GM12878 (cell line): ENCODE data around the gene LRIT2. TPM values are rescaled to one million over a fixed set of nuclear protein-coding genes. Genes with fewer than 3 reads are reported as not detected.
A peak's percentile ranks its signal among the peaks of the same experiment; 100 is the strongest.

Experiments used
- ATAC-seq: fragments of 200-7000 bp; cut with Tn5 transposase; 3 replicates; pipeline ENCODE4 v1.9.1; 2020; ENCODE audit warnings: mild to moderate bottlenecking, moderate library complexity
- BruUV-seq: library from RNA; stranded (reverse); fragments of 400-500 nt; replicated peaks from 2 replicates; lab custom pipeline; 2021; lab: Mats Ljungman, UMichigan
- CTCF ChIA-PET: fragments of 300-600 bp; sonication (Branson Sonifier 250); formaldehyde crosslinking; extraction: SDS; loops from one replicate; lab custom pipeline; 2021; ENCODE audit warnings: inconsistent platforms; lab: Yijun Ruan, JAX
- POLR2A ChIA-PET: fragments of 350-600 bp; formaldehyde crosslinking; extraction: SDS; loops from one replicate; lab custom pipeline; 2021; ENCODE audit warnings: inconsistent platforms; lab: Charles Lee
- RAD21 ChIA-PET: fragments of 300-600 bp; sonication (Branson Sonifier 250); formaldehyde crosslinking; loops from one replicate; lab custom pipeline; 2023; ENCODE audit warnings: antibody characterized with exemption; ENCODE audit not compliant: unreplicated experiment; lab: Charles Lee
- SMC1A ChIA-PET: fragments of 300-600 bp; sonication (Branson Sonifier 250); formaldehyde crosslinking; loops from one replicate; lab custom pipeline; 2023; ENCODE audit not compliant: unreplicated experiment, uncharacterized antibody; lab: Charles Lee
- DNase-seq: peaks from one replicate; pipeline ENCODE4 v3.0.0-alpha.2; 2011; ENCODE audit warnings: low read depth, low spot score
- FAIRE-seq: peaks from 3 replicates; lab custom pipeline; 2011; peaks lifted over from hg19 to GRCh38; lab: Jason Lieb, UNC
- H2AFZ ChIP-seq: 2 replicates; pipeline ENCODE4 v1.6.0; 2011; ENCODE audit warnings: low read depth, low read length, control low read depth; ENCODE audit not compliant: control insufficient read depth
- H3K27ac ChIP-seq: 2 replicates; pipeline ENCODE4 v1.5.1; 2011; ENCODE audit warnings: control low read depth; ENCODE audit not compliant: control insufficient read depth, insufficient read depth
- H3K27me3 ChIP-seq, 2 experiments: replicated peaks in 1 of 2; 2 replicates each; pipeline versions ENCODE4 v1.6.0 to v1.6.1; 2011; ENCODE audit warnings: low read length in 1 of 2; ENCODE audit not compliant: control insufficient read depth in 2 of 2, insufficient read depth in 2 of 2
- H3K36me3 ChIP-seq, 2 experiments: 2 replicates each; pipeline ENCODE4 v1.5.1; 2011; ENCODE audit warnings: low read length in 1 of 2; ENCODE audit not compliant: control insufficient read depth in 2 of 2, insufficient read depth in 2 of 2
- H3K4me1 ChIP-seq: 2 replicates; pipeline ENCODE4 v1.6.1; 2011; ENCODE audit warnings: mild to moderate bottlenecking, low read length, moderate library complexity, mixed read lengths; ENCODE audit not compliant: control insufficient read depth, insufficient read depth
- H3K4me2 ChIP-seq: 2 replicates; pipeline ENCODE4 v1.6.0; 2011; ENCODE audit warnings: control low read depth; ENCODE audit not compliant: control insufficient read depth, insufficient read depth
- H3K4me3 ChIP-seq: fragments of 200-600 bp; sonication (generic); 2 replicates; pipeline ENCODE4 v1.5.1; 2016
- H3K79me2 ChIP-seq: 2 replicates; pipeline ENCODE4 v1.6.0; 2011; ENCODE audit warnings: low read length; ENCODE audit not compliant: control insufficient read depth, insufficient read depth
- H3K9ac ChIP-seq: 2 replicates; pipeline ENCODE4 v1.8.0; 2011; ENCODE audit warnings: low read length, control low read depth, mixed read lengths; ENCODE audit not compliant: control insufficient read depth, insufficient read depth
- H3K9me3 ChIP-seq: replicated peaks from 3 replicates; pipeline ENCODE4 v1.5.1; 2011; ENCODE audit warnings: mild to moderate bottlenecking, low read length; ENCODE audit not compliant: control insufficient read depth, insufficient read depth
- H4K20me1 ChIP-seq: 2 replicates; pipeline ENCODE4 v1.6.0; 2011; ENCODE audit not compliant: control insufficient read depth, insufficient read depth
- BACH1 ChIP-seq: fragments of 450-650 bp; IDR thresholded peaks from 2 replicates; pipeline ENCODE4 v1.6.1; 2017; ENCODE audit warnings: mild to moderate bottlenecking, borderline replicate concordance
- BHLHE40 ChIP-seq, 2 experiments: fragments of 450-650 bp in 1 of 2; IDR thresholded peaks; 2 replicates each; pipeline ENCODE4 v1.6.1; 2011 to 2017; ENCODE audit warnings: low read depth in 2 of 2, borderline replicate concordance in 1 of 2, improper control_type of control experiment in 1 of 2, low read length in 1 of 2, mild to moderate bottlenecking in 1 of 2
- CREB1 ChIP-seq: IDR thresholded peaks from 2 replicates; pipeline ENCODE4 v1.6.1; 2012; ENCODE audit warnings: low read depth, mild to moderate bottlenecking, inconsistent platforms
- HDGF ChIP-seq: fragments of 450-650 bp; IDR thresholded peaks from 2 replicates; pipeline ENCODE4 v1.6.1; 2016; ENCODE audit warnings: antibody characterized with exemption
- LARP7 ChIP-seq: fragments of 450-650 bp; IDR thresholded peaks from 2 replicates; pipeline ENCODE4 v1.6.1; 2017; ENCODE audit warnings: mild to moderate bottlenecking
- NBN ChIP-seq: fragments of 450-650 bp; IDR thresholded peaks from 2 replicates; pipeline ENCODE4 v1.6.1; 2016
- NFXL1 ChIP-seq: fragments of 450-650 bp; IDR thresholded peaks from 2 replicates; pipeline ENCODE4 v1.6.1; 2017; ENCODE audit warnings: antibody characterized with exemption, mild to moderate bottlenecking, borderline replicate concordance
- NR2C1 ChIP-seq: fragments of 450-650 bp; IDR thresholded peaks from 2 replicates; pipeline ENCODE4 v1.6.1; 2017; ENCODE audit warnings: antibody characterized with exemption, mild to moderate bottlenecking, moderate library complexity
- RAD51 ChIP-seq: fragments of 450-650 bp; IDR thresholded peaks from 2 replicates; pipeline ENCODE4 v1.6.1; 2016; ENCODE audit warnings: moderate library complexity, mild to moderate bottlenecking, inconsistent platforms
- SPI1 ChIP-seq: IDR thresholded peaks from 2 replicates; pipeline ENCODE4 v1.6.1; 2011; ENCODE audit warnings: low read depth, mild to moderate bottlenecking, low read length, moderate library complexity, borderline replicate concordance; ENCODE audit not compliant: insufficient read depth
- STAT1 ChIP-seq: fragments of 450-650 bp; conservative IDR thresholded peaks from 2 replicates; pipeline ENCODE4 v1.6.1; 2014; ENCODE audit warnings: antibody characterized with exemption, mild to moderate bottlenecking
- WRNIP1 ChIP-seq: IDR thresholded peaks from 2 replicates; pipeline ENCODE4 v1.6.1; 2011; ENCODE audit warnings: low read depth, low read length, improper control_type of control experiment, borderline replicate concordance
- YY1 ChIP-seq: IDR thresholded peaks from 2 replicates; pipeline ENCODE4 v1.6.1; 2011; ENCODE audit warnings: low read depth, mild to moderate bottlenecking, low read length
- WGBS: methylation state at CpG from one replicate; pipeline ENCODE4 v1.1.6; 2016; ENCODE audit warnings: low lambda C conversion rate; ENCODE audit not compliant: insufficient replicate concordance, insufficient coverage; ENCODE audit errors: missing lambda C conversion rate; 5-methylcytosine and 5-hydroxymethylcytosine counted together
- in situ Hi-C: fragments of 300-500 bp; cut with MboI; formaldehyde crosslinking; loops from 9 replicates; pipeline ENCODE4 v1.14.3; 2018; ENCODE audit warnings: mixed read lengths
- intact Hi-C: fragments of 100-400 bp; cut with micrococcal nuclease; formaldehyde crosslinking; loops from one replicate; pipeline ENCODE4 v1.14.2; 2022; ENCODE audit not compliant: unreplicated experiment
- polyA plus RNA-seq, 11 experiments: library from polyadenylated mRNA; depleted of rRNA in 4 of 11; unstranded in 6 of 11; stranded (reverse) in 5 of 11; fragments of >200 nt; fragmentation: Nextera tagmentation in 4 of 11; fragmentation: Illumina TruSeq in 1 of 11; extraction: Ambion mirVana in 4 of 11; extraction: Trizol in 1 of 11; gene quantifications; 1 replicate in 1 of 11; 2 replicates in 10 of 11; pipeline versions ENCODE4 v1.2.1 to v1.2.3, GENCODE V29; 2011 to 2016; ENCODE audit warnings: inconsistent platforms in 2 of 11, missing spikeins in 2 of 11, low read depth in 1 of 11
- total RNA-seq, 4 experiments: library from RNA; depleted of rRNA in 3 of 4; stranded (reverse); fragments of >200 nt in 3 of 4; fragmentation: Illumina TruSeq in 1 of 4; extraction: Trizol in 1 of 4; gene quantifications; 2 replicates each; pipeline versions ENCODE4 v1.2.1 to v1.2.3, GENCODE V29; 2013 to 2021
- TF ChIP-seq, protein P1 (sequence below): fragments of 450-650 bp; IDR thresholded peaks from 2 replicates; pipeline ENCODE4 v1.6.1; 2017; ENCODE audit warnings: mild to moderate bottlenecking, moderate library complexity
- TF ChIP-seq, protein P2 (sequence below): IDR thresholded peaks from 2 replicates; pipeline ENCODE4 v1.6.1; 2011; ENCODE audit warnings: low read depth, low read length, improper control_type of control experiment, borderline replicate concordance
- TF ChIP-seq, protein P3 (sequence below): IDR thresholded peaks from 2 replicates; pipeline ENCODE4 v1.6.1; 2012; ENCODE audit warnings: low read depth, low read length, improper control_type of control experiment

LRIT2 gene
- total and polyA plus RNA-seq, 10 of the 15 experiments (the other 5 are each of a cell fraction or from before 2014, with no cell fraction given): not detected

DNA sequence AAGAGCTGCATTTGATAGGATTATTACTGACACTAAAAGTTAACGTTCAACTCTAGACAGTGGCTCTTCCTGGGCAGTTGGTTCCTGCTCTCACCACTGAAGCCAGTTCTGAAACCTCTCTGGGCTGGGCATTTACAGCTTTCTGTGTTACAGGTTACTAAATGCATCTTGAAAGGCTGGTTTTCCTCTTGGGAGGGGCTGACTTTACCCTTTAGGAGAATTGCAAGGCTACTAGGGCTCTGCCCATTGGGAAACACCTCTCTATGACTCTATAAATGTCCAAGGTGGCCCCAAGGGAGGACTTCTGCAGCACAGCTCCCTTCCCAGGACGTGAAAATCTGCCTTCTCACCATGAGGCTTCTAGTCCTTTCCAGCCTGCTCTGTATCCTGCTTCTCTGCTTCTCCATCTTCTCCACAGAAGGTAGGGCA, 51.8 kb downstream of the LRIT2 start, which contains the start of gene GPR15LG (continued):
- TF ChIP-seq NR2C1: no peak

DNA sequence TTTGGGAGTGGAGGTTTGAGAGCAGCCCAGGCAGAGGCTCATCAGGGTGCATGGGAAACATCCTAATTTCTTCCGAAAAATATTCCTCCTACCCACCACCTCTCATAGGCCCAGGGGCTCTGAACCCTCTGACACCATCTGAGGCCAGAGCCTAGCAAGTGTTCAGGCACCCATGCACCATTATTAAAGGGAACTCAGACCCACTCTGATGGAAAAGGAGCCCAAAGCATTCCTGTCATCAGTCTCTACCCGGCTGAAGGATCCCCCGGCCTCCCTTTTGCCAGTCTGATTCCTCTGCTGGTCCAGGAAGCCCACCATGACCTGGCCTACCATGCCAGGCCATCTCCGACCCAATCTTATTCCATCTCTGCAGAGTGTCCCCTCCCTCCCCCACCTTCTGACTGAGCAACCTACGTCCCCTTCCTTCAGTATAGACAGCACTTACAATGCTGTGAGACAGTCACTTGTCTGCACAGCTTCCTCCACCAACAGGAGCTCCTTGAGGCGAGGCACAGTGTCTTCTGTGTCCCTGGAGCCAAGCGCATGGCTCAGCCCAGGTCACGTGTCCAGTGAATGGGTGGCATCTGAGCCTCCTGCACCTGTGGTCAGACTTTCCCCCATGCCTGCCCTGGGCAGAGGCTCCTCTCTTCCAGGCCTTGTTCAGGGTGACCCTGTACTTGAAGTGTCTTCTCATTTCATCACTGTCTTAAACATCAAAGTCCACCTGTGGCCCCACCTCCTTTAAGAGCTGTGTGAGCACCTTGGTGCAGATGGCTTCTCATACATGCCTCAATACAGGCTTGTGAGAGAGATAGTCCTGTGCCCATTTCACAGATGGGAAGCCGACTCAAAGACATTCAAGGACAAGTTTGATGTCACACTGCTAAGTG, 52.6 kb downstream of the LRIT2 start:
- Histone ChIP-seq H3K9ac (peak overlapping the region; percentile 93), H3K27ac (peak overlapping the region; percentile 98), H3K36me3 (no peaks in the 10 kb centered on the region; a peak in 1 of 4 replicates), H3K79me2 (peaks cover 37% of the 10 kb centered on the region), H3K4me2 (peak overlapping the region; percentile 86), H3K4me3 (peak overlapping the region; percentile 24; the same call in 1 of the 2 replicates), H3K4me1 (peaks cover 32% of the 10 kb centered on the region), H3K27me3 (no peaks in the 10 kb centered on the region), H3K9me3 (no peaks in the 10 kb centered on the region), H2AFZ (peak overlapping the region; percentile 32; the same call in 1 of the 2 replicates), H4K20me1 (no peaks in the 10 kb centered on the region)
- ChIA-PET SMC1A (interaction anchor here (0.6 to 3.6 kb wide), 7 partner anchors 8 to 225 kb away, joined by 3 to 18 read pairs (median 6); no protein-coding TSS in a partner anchor), RAD21 (interaction anchor here (0.6 to 1.1 kb wide), 5 partner anchors 23 to 157 kb away, joined by 3 read pairs; no protein-coding TSS in a partner anchor), POLR2A (interaction anchor here (0.7 kb wide), 2 partner anchors 34 to 36 kb away, joined by 3 read pairs; partner anchors contain the start of gene GHITM), CTCF (interaction anchor here (1.1 to 6.4 kb wide), 8 partner anchors 8 to 42 kb away, joined by 3 to 35 read pairs (median 4); partner anchors contain the start of gene GHITM)
- FAIRE-seq (no peak), ATAC-seq (peak; percentile 74), DNase-seq (no peak)
- WGBS: 46% methylated on average over 9 of the region's 9 CpGs
- in situ Hi-C loops: no loop called here
- TSS peak; percentile 64 for BruUV-seq
- intact Hi-C loops: loop anchor here (5.0 to 10.0 kb wide), 2 partner anchors 160 to 1248 kb away; no protein-coding TSS in a partner anchor
- TF ChIP-seq WRNIP1 (no peak), HDGF (peak; percentile 89; the same call in 1 of the 2 replicates), SPI1 (no peak), NBN (peak; percentile 25; the same call in 1 of the 2 replicates), BACH1 (no peak), BHLHE40 (IDR thresholded peaks at IDR 0.05; ENCODE audit: borderline replicate concordance in 1 of 2, low read depth in 2 of 2, low read length in 1 of 2) (peak; percentile 44 to 78; a peak in 3 of 4 replicates), YY1 (no peak), LARP7 (peak; percentile 17; the same call in 1 of the 2 replicates), RAD51 (peak; percentile 86), CREB1 (no peak), STAT1 (0 out of 2 replicates have a peak, but pooled peaks have one; percentile 48), NFXL1 (no peak)
- TF ChIP-seq, protein P1, sequence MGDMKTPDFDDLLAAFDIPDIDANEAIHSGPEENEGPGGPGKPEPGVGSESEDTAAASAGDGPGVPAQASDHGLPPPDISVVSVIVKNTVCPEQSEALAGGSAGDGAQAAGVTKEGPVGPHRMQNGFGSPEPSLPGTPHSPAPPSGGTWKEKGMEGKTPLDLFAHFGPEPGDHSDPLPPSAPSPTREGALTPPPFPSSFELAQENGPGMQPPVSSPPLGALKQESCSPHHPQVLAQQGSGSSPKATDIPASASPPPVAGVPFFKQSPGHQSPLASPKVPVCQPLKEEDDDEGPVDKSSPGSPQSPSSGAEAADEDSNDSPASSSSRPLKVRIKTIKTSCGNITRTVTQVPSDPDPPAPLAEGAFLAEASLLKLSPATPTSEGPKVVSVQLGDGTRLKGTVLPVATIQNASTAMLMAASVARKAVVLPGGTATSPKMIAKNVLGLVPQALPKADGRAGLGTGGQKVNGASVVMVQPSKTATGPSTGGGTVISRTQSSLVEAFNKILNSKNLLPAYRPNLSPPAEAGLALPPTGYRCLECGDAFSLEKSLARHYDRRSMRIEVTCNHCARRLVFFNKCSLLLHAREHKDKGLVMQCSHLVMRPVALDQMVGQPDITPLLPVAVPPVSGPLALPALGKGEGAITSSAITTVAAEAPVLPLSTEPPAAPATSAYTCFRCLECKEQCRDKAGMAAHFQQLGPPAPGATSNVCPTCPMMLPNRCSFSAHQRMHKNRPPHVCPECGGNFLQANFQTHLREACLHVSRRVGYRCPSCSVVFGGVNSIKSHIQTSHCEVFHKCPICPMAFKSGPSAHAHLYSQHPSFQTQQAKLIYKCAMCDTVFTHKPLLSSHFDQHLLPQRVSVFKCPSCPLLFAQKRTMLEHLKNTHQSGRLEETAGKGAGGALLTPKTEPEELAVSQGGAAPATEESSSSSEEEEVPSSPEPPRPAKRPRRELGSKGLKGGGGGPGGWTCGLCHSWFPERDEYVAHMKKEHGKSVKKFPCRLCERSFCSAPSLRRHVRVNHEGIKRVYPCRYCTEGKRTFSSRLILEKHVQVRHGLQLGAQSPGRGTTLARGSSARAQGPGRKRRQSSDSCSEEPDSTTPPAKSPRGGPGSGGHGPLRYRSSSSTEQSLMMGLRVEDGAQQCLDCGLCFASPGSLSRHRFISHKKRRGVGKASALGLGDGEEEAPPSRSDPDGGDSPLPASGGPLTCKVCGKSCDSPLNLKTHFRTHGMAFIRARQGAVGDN: peak; percentile 60
- TF ChIP-seq, protein P2, sequence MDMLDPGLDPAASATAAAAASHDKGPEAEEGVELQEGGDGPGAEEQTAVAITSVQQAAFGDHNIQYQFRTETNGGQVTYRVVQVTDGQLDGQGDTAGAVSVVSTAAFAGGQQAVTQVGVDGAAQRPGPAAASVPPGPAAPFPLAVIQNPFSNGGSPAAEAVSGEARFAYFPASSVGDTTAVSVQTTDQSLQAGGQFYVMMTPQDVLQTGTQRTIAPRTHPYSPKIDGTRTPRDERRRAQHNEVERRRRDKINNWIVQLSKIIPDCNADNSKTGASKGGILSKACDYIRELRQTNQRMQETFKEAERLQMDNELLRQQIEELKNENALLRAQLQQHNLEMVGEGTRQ: peak; percentile 41; the same call in 1 of the 2 replicates
- TF ChIP-seq, protein P3, sequence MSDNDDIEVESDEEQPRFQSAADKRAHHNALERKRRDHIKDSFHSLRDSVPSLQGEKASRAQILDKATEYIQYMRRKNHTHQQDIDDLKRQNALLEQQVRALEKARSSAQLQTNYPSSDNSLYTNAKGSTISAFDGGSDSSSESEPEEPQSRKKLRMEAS: peak; percentile 74
